HG02981 (cell line): ENCODE measurements around the gene P2RX3.
"Not testable (repeated sequence)": the region's sequence is repeated elsewhere in the genome, so short reads cannot be mapped to it uniquely, and the experiment has no call there.

Experiments
- ATAC-seq: cut with Tn5 transposase; IDR thresholded peaks from one replicate; pipeline ENCODE4 v1.9.1; 2021; ENCODE audit warnings: mild to moderate bottlenecking, moderate library complexity; ENCODE audit not compliant: unreplicated experiment

Gene P2RX3

GRCh38 chr11:57348052-57348451 is 9.9 kb downstream of the P2RX3 start:
- no peak for ATAC-seq

- no peak for ATAC-seq
Observed at GRCh38 chr11:57348636-57349313, 10.6 kb downstream of the P2RX3 start.

GRCh38 chr11:57349491-57350274 is 11.5 kb downstream of the P2RX3 start:
- ATAC-seq: no peak

- ATAC-seq: no peak
Observed at GRCh38 chr11:57353036-57353435, 14.9 kb downstream of the P2RX3 start.

GRCh38 chr11:57353446-57353845 is 15.3 kb downstream of the P2RX3 start:
- no peak for ATAC-seq

GRCh38 chr11:57353852-57354251 is 15.7 kb downstream of the P2RX3 start:
- no peak for ATAC-seq

- no peak for ATAC-seq
Observed at GRCh38 chr11:57354699-57355098, 16.5 kb downstream of the P2RX3 start.

GRCh38 chr11:57356268-57356667 is 18.1 kb downstream of the P2RX3 start:
- no peak for ATAC-seq

GRCh38 chr11:57357310-57357709 is 19.2 kb downstream of the P2RX3 start:
- ATAC-seq: no peak

GRCh38 chr11:57357856-57358255 is 19.7 kb downstream of the P2RX3 start:
- no peak for ATAC-seq

- ATAC-seq: no peak
Observed at GRCh38 chr11:57358543-57358961, 20.4 kb downstream of the P2RX3 start.

- no peak for ATAC-seq
Observed at GRCh38 chr11:57358991-57359390, 20.8 kb downstream of the P2RX3 start.

- no peak for ATAC-seq
Observed at GRCh38 chr11:57359396-57359795, 21.2 kb downstream of the P2RX3 start.

- no peak for ATAC-seq
Observed at GRCh38 chr11:57359896-57360690, 21.9 kb downstream of the P2RX3 start.

- ATAC-seq: no peak
Observed at GRCh38 chr11:57360991-57361390, 22.8 kb downstream of the P2RX3 start.

- ATAC-seq: not testable (repeated sequence)
Observed at GRCh38 chr11:57361420-57361819, 23.3 kb downstream of the P2RX3 start.

GRCh38 chr11:57361926-57362325 is 23.8 kb downstream of the P2RX3 start:
- ATAC-seq: no peak

- ATAC-seq: no peak
Observed at GRCh38 chr11:57363131-57364080, 25.3 kb downstream of the P2RX3 start.

- ATAC-seq: no peak
Observed at GRCh38 chr11:57364851-57365660, 26.9 kb downstream of the P2RX3 start.
